Upper lobe of left lung (tissue), 4 donors: Measurements from ENCODE around the gene EDN2.

Experiments used
- POLR2A ChIP-seq, 4 donors: fragments of 450-650 bp; IDR thresholded peaks; one replicate each; pipeline ENCODE4 v1.5.1; 2016 to 2017; ENCODE audit warnings: antibody characterized with exemption in 4 of 4, mild to moderate bottlenecking in 2 of 4
- POLR2AphosphoS5 ChIP-seq, 2 donors: sonication (generic); formaldehyde crosslinking; IDR thresholded peaks; one replicate each; pipeline ENCODE4 v1.5.1; 2017; ENCODE audit warnings: antibody characterized with exemption in 2 of 2
- TF ChIP-seq, protein P1 (sequence below), 6 experiments: fragments of 450-650 bp in 4 of 6; fragments of 200-600 bp in 2 of 6; sonication (generic) in 2 of 6; IDR thresholded peaks; one replicate each; pipeline ENCODE4 v1.5.1; 2016 to 2019; ENCODE audit warnings: antibody characterized with exemption in 6 of 6

DNA sequence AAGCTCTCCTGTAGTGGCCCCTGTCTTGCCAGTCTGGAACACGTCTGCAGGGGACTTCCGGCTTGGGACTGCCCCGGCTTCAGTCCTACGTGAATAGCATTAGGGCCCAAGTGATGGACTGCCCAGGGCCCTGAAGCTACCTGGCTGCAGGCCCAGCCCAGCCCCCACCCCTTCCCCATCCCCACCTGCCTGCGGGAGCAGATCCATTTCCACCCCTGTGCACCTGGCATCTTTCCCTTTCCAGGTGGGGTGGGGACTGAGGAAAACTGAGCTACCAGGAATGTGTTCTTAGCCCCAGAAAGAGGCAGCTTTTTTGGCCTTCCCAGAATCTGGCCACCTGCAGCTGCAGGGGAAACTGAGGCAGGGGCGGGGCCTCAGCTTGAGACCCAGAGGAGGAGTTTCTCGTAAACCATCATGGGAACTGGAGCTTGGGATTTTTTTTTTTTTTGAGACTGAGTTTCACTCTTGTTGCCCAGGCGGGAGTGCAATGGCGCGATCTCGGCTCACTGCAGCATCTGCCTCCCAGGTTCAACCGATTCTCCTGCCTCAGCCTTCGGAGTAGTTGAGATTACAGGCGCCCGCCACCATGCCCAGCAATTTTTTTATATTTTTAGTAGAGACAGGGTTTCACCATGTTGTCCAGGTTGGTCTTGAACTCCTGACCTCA lies 3.2 kb downstream of the EDN2 start:
- TF ChIP-seq, protein P1, sequence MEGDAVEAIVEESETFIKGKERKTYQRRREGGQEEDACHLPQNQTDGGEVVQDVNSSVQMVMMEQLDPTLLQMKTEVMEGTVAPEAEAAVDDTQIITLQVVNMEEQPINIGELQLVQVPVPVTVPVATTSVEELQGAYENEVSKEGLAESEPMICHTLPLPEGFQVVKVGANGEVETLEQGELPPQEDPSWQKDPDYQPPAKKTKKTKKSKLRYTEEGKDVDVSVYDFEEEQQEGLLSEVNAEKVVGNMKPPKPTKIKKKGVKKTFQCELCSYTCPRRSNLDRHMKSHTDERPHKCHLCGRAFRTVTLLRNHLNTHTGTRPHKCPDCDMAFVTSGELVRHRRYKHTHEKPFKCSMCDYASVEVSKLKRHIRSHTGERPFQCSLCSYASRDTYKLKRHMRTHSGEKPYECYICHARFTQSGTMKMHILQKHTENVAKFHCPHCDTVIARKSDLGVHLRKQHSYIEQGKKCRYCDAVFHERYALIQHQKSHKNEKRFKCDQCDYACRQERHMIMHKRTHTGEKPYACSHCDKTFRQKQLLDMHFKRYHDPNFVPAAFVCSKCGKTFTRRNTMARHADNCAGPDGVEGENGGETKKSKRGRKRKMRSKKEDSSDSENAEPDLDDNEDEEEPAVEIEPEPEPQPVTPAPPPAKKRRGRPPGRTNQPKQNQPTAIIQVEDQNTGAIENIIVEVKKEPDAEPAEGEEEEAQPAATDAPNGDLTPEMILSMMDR (IDR thresholded peaks at IDR 0.05), result no peak
- TF ChIP-seq POLR2A (IDR thresholded peaks at IDR 0.05), result no peak
- no peak for TF ChIP-seq POLR2AphosphoS5 (IDR thresholded peaks at IDR 0.05)
